GM12874 (cell line): ENCODE measurements around the gene KRTAP10-4.

Experiments
- TF ChIP-seq, protein P1 (sequence below): IDR thresholded peaks from 2 replicates; pipeline ENCODE4 v1.5.1; 2011; ENCODE audit warnings: low read depth, mild to moderate bottlenecking, control low read depth, low read length, moderate library complexity; ENCODE audit not compliant: insufficient read depth

The KRTAP10-4 gene

DNA sequence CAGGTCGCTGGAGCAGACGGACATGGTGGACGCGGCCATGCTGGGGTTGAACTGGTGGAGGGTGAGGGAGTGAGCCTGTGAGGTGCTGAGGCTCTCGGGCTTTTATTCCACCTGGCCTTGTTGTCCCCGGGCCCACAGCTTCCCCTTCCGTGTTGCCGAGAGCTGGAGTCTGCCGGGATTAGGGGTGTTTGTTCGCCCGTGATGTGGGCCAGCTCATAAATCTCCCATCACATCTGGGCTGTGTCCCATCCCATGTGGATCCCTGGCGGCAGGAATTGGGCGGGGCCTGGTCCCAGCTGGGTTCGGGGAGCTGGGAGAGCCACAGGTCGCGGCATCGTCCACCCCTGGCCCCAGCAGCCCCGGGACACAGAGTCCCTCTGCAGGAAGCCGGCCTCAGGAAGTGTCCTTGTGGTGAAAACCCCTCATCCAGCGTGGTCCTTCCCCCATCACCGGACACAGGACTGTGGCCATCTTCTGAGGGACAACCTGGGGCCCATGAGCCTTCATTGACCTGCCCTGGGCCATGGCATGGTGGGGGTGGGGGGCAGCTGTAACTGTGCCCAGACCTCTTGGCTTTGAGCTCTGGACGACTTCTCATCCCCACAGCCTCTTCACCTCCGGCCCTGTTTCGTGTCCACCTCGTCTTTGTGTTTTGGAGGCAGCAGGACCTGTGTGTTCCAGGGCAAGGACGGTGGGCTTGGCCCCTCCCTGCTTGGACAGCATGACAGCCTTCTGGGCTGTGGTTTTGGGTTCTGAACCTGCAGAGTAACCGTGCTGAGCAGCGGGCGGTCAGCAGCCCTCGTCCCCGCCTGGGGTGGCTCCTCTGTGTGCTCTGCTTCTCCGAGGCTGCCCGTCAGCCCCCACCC is 19.1 kb downstream of the KRTAP10-4 start, which contains the start of gene KRTAP10-6:
KRTAP10-6 (minus strand) TSS at position 60 of the 866 bp plus-strand sequence; CDS start at position 39, 21 bp downstream.
- TF ChIP-seq, protein P1, sequence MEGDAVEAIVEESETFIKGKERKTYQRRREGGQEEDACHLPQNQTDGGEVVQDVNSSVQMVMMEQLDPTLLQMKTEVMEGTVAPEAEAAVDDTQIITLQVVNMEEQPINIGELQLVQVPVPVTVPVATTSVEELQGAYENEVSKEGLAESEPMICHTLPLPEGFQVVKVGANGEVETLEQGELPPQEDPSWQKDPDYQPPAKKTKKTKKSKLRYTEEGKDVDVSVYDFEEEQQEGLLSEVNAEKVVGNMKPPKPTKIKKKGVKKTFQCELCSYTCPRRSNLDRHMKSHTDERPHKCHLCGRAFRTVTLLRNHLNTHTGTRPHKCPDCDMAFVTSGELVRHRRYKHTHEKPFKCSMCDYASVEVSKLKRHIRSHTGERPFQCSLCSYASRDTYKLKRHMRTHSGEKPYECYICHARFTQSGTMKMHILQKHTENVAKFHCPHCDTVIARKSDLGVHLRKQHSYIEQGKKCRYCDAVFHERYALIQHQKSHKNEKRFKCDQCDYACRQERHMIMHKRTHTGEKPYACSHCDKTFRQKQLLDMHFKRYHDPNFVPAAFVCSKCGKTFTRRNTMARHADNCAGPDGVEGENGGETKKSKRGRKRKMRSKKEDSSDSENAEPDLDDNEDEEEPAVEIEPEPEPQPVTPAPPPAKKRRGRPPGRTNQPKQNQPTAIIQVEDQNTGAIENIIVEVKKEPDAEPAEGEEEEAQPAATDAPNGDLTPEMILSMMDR, result no peak

DNA sequence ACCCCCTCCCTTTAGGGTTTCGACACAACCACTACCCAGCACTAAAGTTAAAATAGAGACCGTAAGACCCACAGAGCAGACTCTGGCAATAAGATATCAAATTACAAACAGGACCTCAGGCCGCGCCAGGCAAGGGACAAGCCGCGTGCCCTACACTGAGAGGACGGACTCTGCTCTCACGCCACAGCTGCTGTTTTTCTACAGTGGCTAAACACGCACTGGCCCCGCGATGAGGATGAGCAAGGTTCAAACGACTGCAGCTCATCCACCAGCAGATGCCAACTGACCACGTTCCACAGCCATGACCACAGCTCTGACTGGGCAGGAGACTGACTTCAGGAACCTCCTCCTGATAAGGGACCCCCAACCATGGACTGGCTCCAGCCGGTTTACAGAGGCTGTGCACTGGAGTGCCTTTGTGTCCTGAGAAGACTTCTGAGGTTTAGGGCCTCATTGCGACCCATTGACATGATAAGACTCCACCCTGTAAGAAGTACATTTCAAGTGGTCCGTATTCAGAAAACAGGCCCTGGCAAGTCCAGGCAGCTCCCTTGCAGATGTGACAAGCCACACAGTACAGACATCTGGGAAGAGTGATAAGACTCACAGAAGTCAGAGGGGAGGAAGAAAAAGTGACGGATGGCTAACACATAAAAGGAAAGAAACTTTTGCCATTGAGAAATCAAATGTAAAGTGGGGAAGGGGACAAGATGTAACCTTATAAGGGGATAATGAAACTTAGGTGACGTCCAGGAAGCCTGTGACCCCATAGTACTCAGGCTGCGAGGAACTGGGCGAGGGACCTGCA is 20.3 kb downstream of the KRTAP10-4 start:
- TF ChIP-seq, protein P1, result no peak

DNA sequence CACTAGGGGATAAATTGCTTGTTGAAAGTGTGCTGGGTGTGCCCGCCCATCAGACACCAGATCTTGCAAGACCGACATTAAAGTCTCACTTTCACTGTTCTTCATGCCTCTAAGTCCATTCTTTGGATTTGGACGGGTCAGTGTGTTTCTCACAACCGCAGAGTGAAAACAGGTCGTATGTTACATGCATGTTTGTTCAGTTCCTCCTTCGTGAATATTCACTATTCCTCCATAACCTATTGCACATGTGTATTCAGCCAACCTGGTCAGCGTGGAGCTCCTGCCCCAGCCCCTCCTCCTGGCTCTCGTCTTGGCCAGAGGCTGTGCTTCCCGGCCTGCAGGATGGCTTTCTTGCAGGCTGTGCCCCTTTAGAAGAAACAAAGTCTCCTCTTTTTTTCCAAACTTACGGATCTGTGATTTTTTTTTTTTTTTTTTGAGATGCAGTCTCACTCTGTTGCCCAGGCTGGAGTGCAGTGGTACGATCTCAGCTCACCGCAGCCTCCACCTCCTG is 20.9 kb downstream of the KRTAP10-4 start:
- TF ChIP-seq, protein P1, result no peak

DNA sequence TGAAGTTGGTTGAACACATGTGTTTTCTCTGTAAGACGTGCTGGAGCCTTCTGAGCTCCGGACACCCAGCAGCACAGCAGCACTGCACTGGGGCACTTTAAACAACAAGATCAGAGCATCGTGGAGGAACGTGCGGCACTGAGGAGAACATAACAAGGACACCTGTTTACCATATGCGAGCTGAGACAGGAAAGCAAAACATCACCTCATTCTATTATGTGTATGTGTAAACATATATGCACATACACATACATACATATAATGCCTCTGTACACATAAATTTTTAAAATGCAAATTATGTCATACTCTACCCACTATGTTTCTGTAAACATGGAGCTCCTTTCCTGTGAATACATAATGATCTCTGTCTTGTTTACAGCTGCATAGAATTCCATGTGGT is 22.0 kb downstream of the KRTAP10-4 start:
- TF ChIP-seq, protein P1, result no peak

GRCh38 chr21:44596068-44596725 is 22.7 kb downstream of the KRTAP10-4 start:
- TF ChIP-seq, protein P1, result no peak

DNA sequence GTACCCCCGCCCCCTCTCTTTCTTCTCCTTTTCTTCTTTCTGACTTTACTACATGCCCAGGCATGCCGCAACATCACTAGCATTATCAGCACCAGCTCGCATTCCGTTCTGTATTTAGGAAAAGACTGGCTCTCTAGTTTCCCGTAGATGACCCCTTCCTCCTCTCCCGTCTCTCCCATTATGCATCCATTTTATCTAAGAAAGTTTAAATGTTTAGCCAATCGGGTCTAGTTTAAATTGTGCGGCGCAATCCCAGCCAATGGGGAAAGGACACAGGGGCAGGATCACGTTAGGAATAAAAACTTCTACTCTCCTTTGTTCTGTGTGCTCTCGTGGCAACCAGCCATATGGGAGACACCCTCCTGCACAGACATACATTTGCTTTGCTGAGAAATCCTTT is 24.5 kb downstream of the KRTAP10-4 start:
- TF ChIP-seq, protein P1, result no peak
